NB4 (cell line): ENCODE measurements around the gene KCNS3.
A peak's percentile ranks its signal among the peaks of the same experiment; 100 is the strongest.

ENCODE experiments used
- DNase-seq: peaks from one replicate; pipeline ENCODE4 v3.0.0; 2010; ENCODE audit warnings: low read depth
- H3K4me3 ChIP-seq: one replicate; pipeline ENCODE4 v1.5.1; 2011; ENCODE audit warnings: mild to moderate bottlenecking, low read depth, low read length, moderate library complexity
- MYC ChIP-seq: IDR thresholded peaks from 2 replicates; pipeline ENCODE4 v1.6.1; 2011; ENCODE audit warnings: low read depth, low read length
- POLR2A ChIP-seq: IDR thresholded peaks from 2 replicates; pipeline ENCODE4 v1.6.1; 2011; ENCODE audit warnings: mild to moderate bottlenecking; ENCODE audit not compliant: insufficient read length; ENCODE audit errors: extremely low read depth
- TF ChIP-seq, protein P1 (sequence below): IDR thresholded peaks from 2 replicates; pipeline ENCODE4 v1.6.1; 2011; ENCODE audit warnings: low read depth, low read length
- TF ChIP-seq, protein P2 (sequence below): IDR thresholded peaks from one replicate; pipeline ENCODE4 v1.5.1; 2012; ENCODE audit warnings: low read depth, low read length

The KCNS3 gene

DNA sequence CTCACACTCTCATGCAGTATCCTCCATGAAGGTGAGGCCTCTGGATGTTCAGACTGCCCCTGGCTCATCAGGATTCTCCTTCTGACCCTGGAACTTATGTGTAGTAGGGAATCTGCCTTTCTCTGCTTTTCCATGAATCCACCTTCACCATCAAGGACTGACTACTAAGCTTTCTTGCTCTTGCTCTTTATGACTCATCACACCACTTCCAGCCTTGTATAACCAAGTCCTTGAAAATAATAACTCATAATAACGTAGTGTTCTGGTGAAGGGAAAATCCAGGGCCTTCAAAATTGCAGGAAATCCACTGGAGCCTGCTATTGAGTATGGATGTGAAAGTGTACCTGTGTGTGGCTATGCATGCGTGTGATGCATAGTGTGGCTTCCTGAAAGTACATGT lies 11.3 kb upstream of the KCNS3 start:
- DNase-seq: no peak
- TF ChIP-seq MYC (no peak), POLR2A (no peak)
- TF ChIP-seq, protein P1, sequence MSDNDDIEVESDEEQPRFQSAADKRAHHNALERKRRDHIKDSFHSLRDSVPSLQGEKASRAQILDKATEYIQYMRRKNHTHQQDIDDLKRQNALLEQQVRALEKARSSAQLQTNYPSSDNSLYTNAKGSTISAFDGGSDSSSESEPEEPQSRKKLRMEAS: no peak
- TF ChIP-seq, protein P2, sequence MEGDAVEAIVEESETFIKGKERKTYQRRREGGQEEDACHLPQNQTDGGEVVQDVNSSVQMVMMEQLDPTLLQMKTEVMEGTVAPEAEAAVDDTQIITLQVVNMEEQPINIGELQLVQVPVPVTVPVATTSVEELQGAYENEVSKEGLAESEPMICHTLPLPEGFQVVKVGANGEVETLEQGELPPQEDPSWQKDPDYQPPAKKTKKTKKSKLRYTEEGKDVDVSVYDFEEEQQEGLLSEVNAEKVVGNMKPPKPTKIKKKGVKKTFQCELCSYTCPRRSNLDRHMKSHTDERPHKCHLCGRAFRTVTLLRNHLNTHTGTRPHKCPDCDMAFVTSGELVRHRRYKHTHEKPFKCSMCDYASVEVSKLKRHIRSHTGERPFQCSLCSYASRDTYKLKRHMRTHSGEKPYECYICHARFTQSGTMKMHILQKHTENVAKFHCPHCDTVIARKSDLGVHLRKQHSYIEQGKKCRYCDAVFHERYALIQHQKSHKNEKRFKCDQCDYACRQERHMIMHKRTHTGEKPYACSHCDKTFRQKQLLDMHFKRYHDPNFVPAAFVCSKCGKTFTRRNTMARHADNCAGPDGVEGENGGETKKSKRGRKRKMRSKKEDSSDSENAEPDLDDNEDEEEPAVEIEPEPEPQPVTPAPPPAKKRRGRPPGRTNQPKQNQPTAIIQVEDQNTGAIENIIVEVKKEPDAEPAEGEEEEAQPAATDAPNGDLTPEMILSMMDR: no peak
- no peak overlapping the region for H3K4me3 ChIP-seq

DNA sequence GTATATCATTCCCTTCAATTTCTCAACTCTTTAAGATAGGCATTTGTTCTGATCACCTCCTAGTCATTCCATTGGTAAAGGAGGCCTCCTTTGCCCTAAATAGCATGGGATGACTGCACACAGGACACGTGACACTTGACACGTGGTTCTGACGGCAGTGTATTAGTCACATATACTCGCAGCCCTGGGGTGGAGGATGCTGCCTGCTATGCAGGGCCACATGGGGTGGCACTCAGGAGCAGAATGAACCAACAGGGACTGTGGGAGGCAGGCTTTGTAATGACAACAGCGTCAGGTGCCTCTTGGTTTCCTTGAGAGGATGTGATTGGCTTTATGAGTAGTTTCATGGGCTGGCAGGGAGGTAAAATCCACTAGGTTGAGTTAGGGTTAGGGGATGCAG lies 9.3 kb upstream of the KCNS3 start:
- H3K4me3 ChIP-seq: no peak overlapping the region
- DNase-seq: no peak
- no peak for TF ChIP-seq MYC
- no peak for TF ChIP-seq POLR2A
- TF ChIP-seq, protein P1: peak; percentile 87
- TF ChIP-seq, protein P2: no peak

GRCh38 chr2:17871639-17872038 lies 6.8 kb upstream of the KCNS3 start:
- no peak for DNase-seq

GRCh38 chr2:17873021-17873420 lies 5.4 kb upstream of the KCNS3 start:
- TF ChIP-seq, protein P1: no peak
- TF ChIP-seq MYC: no peak
- TF ChIP-seq, protein P2: no peak
- no peak for TF ChIP-seq POLR2A
- DNase-seq: no peak

More at GRCh38 chr2:17871639-17872038, 6.8 kb upstream of the KCNS3 start:
- no peak overlapping the region for H3K4me3 ChIP-seq
- TF ChIP-seq, protein P1: no peak
- TF ChIP-seq MYC: no peak
- no peak for TF ChIP-seq POLR2A
- TF ChIP-seq, protein P2: no peak

GRCh38 chr2:17876590-17876989 lies 1.9 kb upstream of the KCNS3 start:
- TF ChIP-seq MYC (no peak), POLR2A (no peak)
- TF ChIP-seq, protein P1: no peak
- TF ChIP-seq, protein P2: no peak
- no peak for DNase-seq

More at GRCh38 chr2:17873021-17873420, 5.4 kb upstream of the KCNS3 start:
- H3K4me3 ChIP-seq: no peak overlapping the region

DNA sequence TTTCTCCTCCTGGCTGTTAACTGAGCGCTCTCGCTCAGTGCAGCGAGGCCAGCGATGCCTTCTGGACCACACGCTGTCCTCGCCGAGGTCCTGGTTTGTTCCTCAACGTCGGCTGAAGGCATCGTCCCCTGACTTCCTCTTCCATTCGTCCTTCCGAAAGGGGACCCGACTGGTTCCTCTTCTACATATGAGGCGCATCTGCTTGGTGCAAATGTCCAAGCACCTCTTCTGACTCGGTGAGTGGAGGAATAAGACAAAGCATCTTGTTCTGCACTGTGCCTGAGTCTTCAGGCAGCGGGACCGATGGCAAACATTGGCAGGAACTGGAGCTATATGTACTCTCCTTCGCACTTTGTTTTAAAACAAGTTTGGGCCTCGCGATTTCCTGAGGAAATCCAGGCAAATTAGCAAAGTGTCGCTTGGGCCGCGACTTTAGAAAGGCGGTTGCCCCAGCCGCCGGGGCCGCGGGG lies 621 bp upstream of the KCNS3 start:
- no peak overlapping the region for H3K4me3 ChIP-seq
- peak; percentile 38 for DNase-seq
- TF ChIP-seq, protein P1: no peak
- no peak for TF ChIP-seq MYC
- TF ChIP-seq POLR2A: no peak
- TF ChIP-seq, protein P2: no peak

More at GRCh38 chr2:17876590-17876989, 1.9 kb upstream of the KCNS3 start:
- H3K4me3 ChIP-seq: no peak overlapping the region
